Glutamatergic neuron (in vitro differentiated cells): Measurements from ENCODE around the gene FIGNL2. TPM values are rescaled to one million over a fixed set of nuclear protein-coding genes. Genes with fewer than 3 reads are reported as not detected.

Experiments used
- DNase-seq: peaks from one replicate; pipeline ENCODE4 v3.0.0; 2022
- H3K27ac Mint-ChIP-seq: one replicate; pipeline ENCODE4 v1.8.0; 2020; ENCODE audit warnings: mild to moderate bottlenecking, mixed read lengths, inconsistent platforms; ENCODE audit not compliant: unreplicated experiment
- H3K27me3 Mint-ChIP-seq: one replicate; pipeline ENCODE4 v1.8.0; 2020; ENCODE audit warnings: mild to moderate bottlenecking, moderate library complexity, mixed read lengths, inconsistent platforms; ENCODE audit not compliant: unreplicated experiment
- H3K36me3 Mint-ChIP-seq: one replicate; pipeline ENCODE4 v1.8.0; 2020; ENCODE audit warnings: mild to moderate bottlenecking, mixed read lengths, inconsistent platforms; ENCODE audit not compliant: unreplicated experiment
- H3K4me1 Mint-ChIP-seq: one replicate; pipeline ENCODE4 v1.8.0; 2020; ENCODE audit warnings: mild to moderate bottlenecking, low read depth, mixed read lengths, inconsistent platforms; ENCODE audit not compliant: unreplicated experiment
- H3K4me3 Mint-ChIP-seq: one replicate; pipeline ENCODE4 v1.8.0; 2020; ENCODE audit warnings: mild to moderate bottlenecking, mixed read lengths, inconsistent platforms; ENCODE audit not compliant: unreplicated experiment
- H3K9me3 Mint-ChIP-seq: one replicate; pipeline ENCODE4 v1.8.0; 2020; ENCODE audit warnings: mild to moderate bottlenecking, moderate library complexity, mixed read lengths, inconsistent platforms; ENCODE audit not compliant: unreplicated experiment
- CTCF ChIP-seq: fragments of 200-600 bp; sonication (generic); IDR thresholded peaks from one replicate; pipeline ENCODE4 v1.5.0; 2021; ENCODE audit not compliant: partially characterized antibody, unreplicated experiment
- total RNA-seq: library from RNA; stranded (reverse); fragmentation: NEBNext Ultra II Directional; extraction: Animal tissue kit (Norgen Biotek cat#: 25700); gene quantifications from one replicate; pipeline ENCODE4 v1.2.1, GENCODE V29; 2021; ENCODE audit not compliant: unreplicated experiment

Gene FIGNL2
- total RNA-seq, 1 donor from 2014 or later, result 107 TPM

DNA sequence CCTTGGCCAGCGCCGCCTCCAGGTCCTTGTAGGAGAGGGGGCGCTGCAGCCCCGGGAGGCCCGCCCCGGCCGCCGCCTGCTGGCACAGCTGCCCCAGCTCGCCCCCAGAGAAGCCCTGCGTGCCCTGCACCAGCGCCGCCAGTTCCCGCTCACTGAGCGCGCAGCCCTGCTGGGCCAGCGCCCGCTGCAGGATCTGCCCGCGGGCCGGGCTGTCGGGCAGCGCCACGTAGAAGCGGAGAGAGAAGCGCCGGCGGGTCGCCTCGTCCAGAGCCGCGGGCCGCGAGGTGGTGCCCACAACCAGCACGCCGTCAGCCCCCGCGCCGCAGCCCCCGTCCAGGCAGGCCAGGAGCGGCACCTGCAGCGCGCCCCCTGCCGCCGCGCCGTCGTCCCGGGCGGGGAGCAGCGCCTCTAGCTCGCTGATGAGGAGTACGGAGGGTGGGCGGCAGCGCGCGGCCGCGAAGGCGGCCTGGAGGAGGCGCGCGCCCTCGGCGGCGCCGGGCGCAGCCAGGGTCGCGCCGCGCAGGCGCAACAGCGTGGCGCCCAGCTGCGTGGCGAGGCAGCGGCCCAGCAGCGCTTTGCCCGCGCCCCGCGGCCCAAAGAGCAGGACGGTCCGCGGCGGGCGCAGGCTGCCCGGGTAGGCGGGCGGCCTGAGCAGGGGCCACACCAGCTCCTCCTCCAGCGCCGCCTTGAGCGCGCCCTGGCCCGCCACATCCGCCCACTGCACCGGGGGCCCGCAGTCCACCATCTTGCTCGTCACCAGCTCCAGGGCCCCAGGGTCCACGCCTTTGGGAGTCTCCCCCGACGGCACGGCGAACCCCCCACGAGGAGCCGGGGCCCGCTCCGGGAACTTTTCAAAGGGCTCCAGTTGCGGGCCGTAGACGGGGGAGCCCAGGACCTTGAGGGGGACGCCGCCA is 27.7 kb downstream of the FIGNL2 start:
- Mint-ChIP-seq H3K9me3 (peaks cover 36% of the 10 kb centered on the region), H3K27me3 (peaks cover 27% of the 10 kb centered on the region), H3K4me3 (no peak overlapping the region), H3K4me1 (peaks cover 31% of the 10 kb centered on the region), H3K27ac (no peak overlapping the region), H3K36me3 (no peaks in the 10 kb centered on the region)
- peak; percentile 77 for DNase-seq
- peak; percentile 22 for TF ChIP-seq CTCF

DNA sequence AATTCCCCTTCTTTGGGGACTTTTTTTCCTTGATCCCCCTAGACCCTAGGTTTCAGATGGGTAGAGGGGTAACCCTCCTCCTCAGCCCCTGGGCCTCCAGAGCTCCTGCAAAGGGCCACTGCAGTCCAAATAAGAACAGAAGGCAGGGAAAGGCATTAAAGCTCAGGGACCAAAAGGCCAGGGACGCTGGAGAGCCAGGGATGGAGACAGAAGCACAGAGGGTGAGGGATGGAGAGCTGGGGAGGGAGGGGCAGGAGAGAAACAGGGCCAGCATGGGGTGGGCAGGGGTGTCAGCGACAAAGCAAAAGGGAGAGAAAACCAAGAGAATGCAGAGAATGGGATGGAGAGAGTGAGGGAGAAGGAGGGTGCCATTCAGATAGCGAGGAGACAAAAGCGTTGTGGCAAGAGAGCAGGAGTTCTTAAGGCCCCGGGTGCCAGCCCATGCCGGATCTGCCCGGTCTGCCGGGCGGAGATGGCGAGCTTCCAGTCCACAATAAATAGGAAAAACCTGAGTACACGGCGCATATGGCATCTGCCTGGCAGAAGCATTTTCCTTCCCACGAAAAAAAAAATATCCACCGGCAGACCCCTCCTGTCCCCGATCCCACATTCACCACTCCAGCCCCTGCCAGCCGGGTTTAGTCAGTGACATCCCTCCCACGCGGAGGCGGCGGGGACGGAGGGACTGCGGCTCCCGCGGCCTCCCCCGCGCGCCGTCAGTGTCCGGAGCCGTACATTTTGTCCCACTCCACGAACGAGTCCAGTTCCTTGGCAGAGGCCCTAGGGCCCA is 28.6 kb downstream of the FIGNL2 start:
- peak overlapping the region; percentile 70 for H3K27ac Mint-ChIP-seq

GRCh38 chr12:51818566-51819300 is 29.8 kb downstream of the FIGNL2 start:
- Mint-ChIP-seq H3K9me3 (peaks cover 43% of the 10 kb centered on the region), H3K4me3 (peak overlapping the region; percentile 46), H3K27me3 (peaks cover 33% of the 10 kb centered on the region), H3K27ac (no peak overlapping the region), H3K36me3 (no peaks in the 10 kb centered on the region), H3K4me1 (peaks cover 32% of the 10 kb centered on the region)
- DNase-seq, result no peak
- no peak for TF ChIP-seq CTCF

More for the DNA sequence above, 28.6 kb downstream of the FIGNL2 start:
- H3K4me1 Mint-ChIP-seq, result peaks cover 37% of the 10 kb centered on the region
- H3K27me3 Mint-ChIP-seq, result peaks cover 30% of the 10 kb centered on the region
- H3K9me3 Mint-ChIP-seq, result peaks cover 41% of the 10 kb centered on the region
- peak overlapping the region; percentile 80 for H3K4me3 Mint-ChIP-seq
- DNase-seq, result no peak
- no peak for TF ChIP-seq CTCF
- no peaks in the 10 kb centered on the region for H3K36me3 Mint-ChIP-seq

DNA sequence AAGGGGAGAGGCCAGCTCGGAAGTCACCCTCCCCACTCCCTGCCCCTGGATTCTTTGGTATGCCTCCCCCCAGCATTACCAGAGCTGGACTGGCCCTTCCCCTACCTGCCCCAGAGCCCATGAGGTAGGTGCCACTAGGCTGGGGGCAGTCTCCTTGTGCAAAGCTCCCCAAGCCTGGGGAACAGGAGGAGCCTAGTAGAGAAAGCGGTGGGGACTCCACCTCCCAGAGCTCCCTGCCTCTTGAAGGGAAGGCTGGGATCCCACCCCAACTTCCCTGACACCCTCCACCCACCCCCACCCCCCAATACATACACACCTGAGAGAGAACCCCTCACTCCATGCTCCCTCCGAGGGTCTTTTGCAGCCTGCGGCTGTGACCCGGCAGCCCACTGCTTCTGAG is 30.4 kb downstream of the FIGNL2 start:
- DNase-seq, result no peak
- Mint-ChIP-seq H3K27me3 (peaks cover 36% of the 10 kb centered on the region), H3K27ac (no peak overlapping the region), H3K36me3 (no peaks in the 10 kb centered on the region), H3K4me1 (peaks cover 32% of the 10 kb centered on the region), H3K9me3 (peaks cover 41% of the 10 kb centered on the region), H3K4me3 (no peak overlapping the region)
- no peak for TF ChIP-seq CTCF
